ENCODE results near the gene PCNX1. TPM values are rescaled to one million over a fixed set of nuclear protein-coding genes. Genes with fewer than 3 reads are reported as not detected.

Gene PCNX1
- total RNA-seq, 6 donors from 2014 or later = 38.4 to 98.5 (median 65.4) TPM

GRCh38 chr14:70943838-70944237, 36.6 kb downstream of the PCNX1 start:
- TF ChIP-seq POLR2AphosphoS5 (IDR thresholded peaks at IDR 0.05) (no peak), POLR2A (IDR thresholded peaks at IDR 0.05) (no peak), CTCF (IDR thresholded peaks at IDR 0.05) (no peak), EP300 (IDR thresholded peaks at IDR 0.05) (no peak)
- Histone ChIP-seq H3K27me3 (no peaks in the 10 kb centered on the region), H3K27ac (no peak overlapping the region), H3K9me3 (peaks cover 0 to 21% (median 16%) of the 10 kb centered on the region in 4 donors), H3K36me3 (peaks cover 4 to 18% (median 8%) of the 10 kb centered on the region in 4 donors), H3K4me3 (no peak overlapping the region), H3K4me1 (peaks cover 0 to 9% (median 0%) of the 10 kb centered on the region in 4 donors)
- WGBS, 2 donors = 92% methylated on average over 1 of the region's 1 CpG; no CpG with 5 or more reads in 1 of the 2 donors
- ATAC-seq (ENCODE audit: low FRiP score in 2 of 2) = no peak
- DNase-seq = no peak

GRCh38 chr14:70947739-70948138, 40.5 kb downstream of the PCNX1 start:
- H3K27me3 ChIP-seq = no peaks in the 10 kb centered on the region
- DNase-seq (no peak), ATAC-seq (ENCODE audit: low FRiP score in 2 of 2) (no peak)
- no peaks in the 10 kb centered on the region for H3K4me1 ChIP-seq
- no peak overlapping the region for H3K27ac ChIP-seq
- WGBS, 2 donors = 94 to 97% methylated on average over 8 of the region's 8 CpGs
- H3K4me3 ChIP-seq = no peak overlapping the region
- peaks cover 0 to 21% (median 16%) of the 10 kb centered on the region in 4 donors for H3K9me3 ChIP-seq
- TF ChIP-seq POLR2AphosphoS5 (IDR thresholded peaks at IDR 0.05) = no peak
- TF ChIP-seq POLR2A (IDR thresholded peaks at IDR 0.05) = no peak
- no peak for TF ChIP-seq EP300 (IDR thresholded peaks at IDR 0.05)
- TF ChIP-seq CTCF (IDR thresholded peaks at IDR 0.05) = no peak
- peaks cover 4 to 26% (median 8%) of the 10 kb centered on the region in 4 donors for H3K36me3 ChIP-seq

GRCh38 chr14:70952485-70952884, 45.2 kb downstream of the PCNX1 start:
- WGBS, 2 donors = 98 to 99% methylated on average over 3 of the region's 3 CpGs
- DNase-seq = no peak

GRCh38 chr14:70954068-70954467, 46.8 kb downstream of the PCNX1 start:
- WGBS, 2 donors = 95 to 97% methylated on average over 1 of the region's 1 CpG
- no peaks in the 10 kb centered on the region for H3K9me3 ChIP-seq
- H3K27me3 ChIP-seq = no peaks in the 10 kb centered on the region
- DNase-seq (no peak), ATAC-seq (ENCODE audit: low FRiP score in 2 of 2) (no peak)
- H3K4me3 ChIP-seq = no peak overlapping the region
- no peak overlapping the region for H3K27ac ChIP-seq
- no peak for TF ChIP-seq POLR2A (IDR thresholded peaks at IDR 0.05)
- peaks cover 5 to 9% (median 6%) of the 10 kb centered on the region in 4 donors for H3K4me1 ChIP-seq
- peaks cover 0 to 8% (median 0%) of the 10 kb centered on the region in 4 donors for H3K36me3 ChIP-seq

More at GRCh38 chr14:70952485-70952884, 45.2 kb downstream of the PCNX1 start:
- peaks cover 4 to 21% (median 6%) of the 10 kb centered on the region in 4 donors for H3K36me3 ChIP-seq
- H3K4me3 ChIP-seq = no peak overlapping the region
- TF ChIP-seq EP300 (IDR thresholded peaks at IDR 0.05) = no peak
- TF ChIP-seq POLR2A (IDR thresholded peaks at IDR 0.05) = no peak
- TF ChIP-seq CTCF (IDR thresholded peaks at IDR 0.05) = no peak
- no peak for TF ChIP-seq POLR2AphosphoS5 (IDR thresholded peaks at IDR 0.05)
- no peak for ATAC-seq (ENCODE audit: low FRiP score in 2 of 2)
- H3K4me1 ChIP-seq = peaks cover 5 to 9% (median 6%) of the 10 kb centered on the region in 4 donors
- H3K27ac ChIP-seq = no peak overlapping the region
- peaks cover 0 to 8% (median 7%) of the 10 kb centered on the region in 4 donors for H3K9me3 ChIP-seq
- H3K27me3 ChIP-seq = no peaks in the 10 kb centered on the region

- no peak for DNase-seq
- ATAC-seq (ENCODE audit: low FRiP score in 2 of 2) = peak in 1 of 2 donors; percentile 66
These were observed 48.6 kb downstream of the PCNX1 start for GRCh38 chr14:70955543-70956480.

More at GRCh38 chr14:70955543-70956480, 48.6 kb downstream of the PCNX1 start:
- no peak overlapping the region for H3K4me3 ChIP-seq
- TF ChIP-seq CTCF (IDR thresholded peaks at IDR 0.05) (peak in 5 of 6 experiments; percentile 16 to 47 (median 41)), POLR2A (IDR thresholded peaks at IDR 0.05) (no peak), POLR2AphosphoS5 (IDR thresholded peaks at IDR 0.05) (no peak)
- H3K27ac ChIP-seq = no peak overlapping the region
- H3K36me3 ChIP-seq = no peaks in the 10 kb centered on the region
- 75 to 82% methylated on average over 5 of the region's 5 CpGs for WGBS, 2 donors
- H3K27me3 ChIP-seq = no peaks in the 10 kb centered on the region
- H3K4me1 ChIP-seq = peaks cover 5 to 9% (median 6%) of the 10 kb centered on the region in 4 donors
- no peaks in the 10 kb centered on the region for H3K9me3 ChIP-seq
